ENCODE results near the gene SCGB1A1.
"Not testable (repeated sequence)": the region's sequence is repeated elsewhere in the genome, so short reads cannot be mapped to it uniquely, and the experiment has no call there.

SCGB1A1 gene

GRCh38 chr11:62449451-62449851 lies 30.6 kb downstream of the SCGB1A1 start:
- no peak for DNase-seq

DNA sequence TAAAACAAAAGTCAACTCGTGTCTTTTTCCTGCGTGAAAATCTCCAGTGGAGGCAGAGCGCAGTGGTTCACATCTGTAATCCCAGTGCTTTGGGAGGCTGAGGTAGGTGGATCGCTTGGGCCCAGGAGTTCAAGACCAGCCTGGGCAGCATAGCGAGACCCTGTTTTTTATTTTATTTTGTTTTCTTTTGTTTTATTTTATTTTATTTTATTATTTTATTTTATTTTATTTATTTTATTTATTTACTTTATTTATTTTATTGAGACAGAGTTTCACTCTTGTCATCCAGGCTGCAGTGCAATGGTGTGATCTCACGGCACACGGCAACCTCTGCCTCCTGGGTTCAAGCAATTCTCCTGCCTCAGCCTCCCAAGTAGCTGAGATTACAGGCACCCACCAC lies 31.1 kb downstream of the SCGB1A1 start:
- not testable (repeated sequence) for DNase-seq

GRCh38 chr11:62450543-62451240 lies 31.9 kb downstream of the SCGB1A1 start:
- DNase-seq: no peak

GRCh38 chr11:62451241-62451621 lies 32.4 kb downstream of the SCGB1A1 start:
- DNase-seq: no peak

DNA sequence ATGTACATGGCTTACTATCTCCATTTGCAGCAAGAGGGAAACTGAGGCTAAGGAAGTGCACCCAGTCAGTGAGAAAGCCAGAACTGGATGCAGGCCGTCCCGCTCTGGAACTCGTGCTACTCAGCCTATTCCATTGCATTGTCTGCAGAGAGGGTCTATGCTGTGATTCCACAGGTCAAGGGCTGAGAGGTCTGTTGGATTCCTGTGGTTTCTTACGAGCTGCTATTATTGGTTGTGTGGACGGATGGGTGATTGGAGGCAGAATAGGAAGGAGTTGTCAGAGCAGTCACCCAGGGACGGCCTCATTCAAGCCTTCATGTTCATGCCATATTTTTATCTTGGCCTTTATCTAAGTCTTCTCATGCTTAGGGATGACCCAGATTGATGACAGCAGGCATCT lies 33.4 kb downstream of the SCGB1A1 start:
- no peak for DNase-seq

DNA sequence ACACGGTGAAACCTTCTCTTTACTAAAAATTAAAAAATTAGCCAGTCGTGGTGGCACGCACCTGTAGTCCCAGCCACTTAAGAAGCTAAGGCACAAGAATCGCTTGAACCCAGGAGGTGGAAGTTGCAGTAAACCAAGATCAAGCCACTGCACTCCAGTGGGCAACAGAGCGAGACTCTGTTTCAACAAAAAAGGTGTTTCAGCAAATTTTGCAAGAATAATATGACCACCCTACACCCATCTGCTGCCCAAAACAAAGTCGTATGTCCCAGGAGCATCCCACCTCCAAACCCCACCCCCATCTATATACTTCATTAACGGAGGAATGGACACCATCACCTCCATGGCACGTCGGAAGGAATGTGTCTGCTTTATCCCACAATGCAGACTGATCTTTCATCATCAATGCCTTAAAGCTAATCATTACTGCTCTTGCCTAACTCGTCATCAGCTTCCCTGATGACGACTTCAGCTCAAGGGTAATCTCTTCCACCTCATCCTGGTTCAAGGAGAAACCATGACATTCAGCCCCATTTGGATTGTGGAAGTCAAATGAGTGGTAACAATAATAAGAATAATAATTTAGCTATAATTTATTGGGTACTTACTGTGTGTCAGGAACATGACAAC lies 34.1 kb downstream of the SCGB1A1 start:
- no peak for DNase-seq

DNA sequence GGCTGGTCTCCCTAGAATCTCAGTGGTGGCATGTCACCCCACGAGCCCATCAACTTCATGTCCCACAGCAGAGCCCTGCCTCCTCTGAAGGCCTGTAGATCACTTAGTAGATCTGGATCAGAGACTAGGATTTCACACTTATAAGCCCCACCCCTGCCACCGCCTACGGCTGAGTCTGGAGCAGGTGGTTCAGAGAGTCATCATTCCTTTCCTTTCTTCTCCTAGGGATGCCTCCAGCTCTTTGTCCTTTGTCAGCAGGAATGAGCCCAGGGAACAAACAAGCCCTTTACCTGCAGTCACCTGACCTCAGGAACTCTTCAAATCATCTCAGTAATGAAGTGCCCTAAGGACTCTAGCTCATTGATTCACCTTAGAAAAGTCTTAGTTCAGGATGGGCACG lies 37.8 kb downstream of the SCGB1A1 start:
- DNase-seq: no peak

GRCh38 chr11:62457478-62457877 lies 38.6 kb downstream of the SCGB1A1 start:
- no peak for DNase-seq

DNA sequence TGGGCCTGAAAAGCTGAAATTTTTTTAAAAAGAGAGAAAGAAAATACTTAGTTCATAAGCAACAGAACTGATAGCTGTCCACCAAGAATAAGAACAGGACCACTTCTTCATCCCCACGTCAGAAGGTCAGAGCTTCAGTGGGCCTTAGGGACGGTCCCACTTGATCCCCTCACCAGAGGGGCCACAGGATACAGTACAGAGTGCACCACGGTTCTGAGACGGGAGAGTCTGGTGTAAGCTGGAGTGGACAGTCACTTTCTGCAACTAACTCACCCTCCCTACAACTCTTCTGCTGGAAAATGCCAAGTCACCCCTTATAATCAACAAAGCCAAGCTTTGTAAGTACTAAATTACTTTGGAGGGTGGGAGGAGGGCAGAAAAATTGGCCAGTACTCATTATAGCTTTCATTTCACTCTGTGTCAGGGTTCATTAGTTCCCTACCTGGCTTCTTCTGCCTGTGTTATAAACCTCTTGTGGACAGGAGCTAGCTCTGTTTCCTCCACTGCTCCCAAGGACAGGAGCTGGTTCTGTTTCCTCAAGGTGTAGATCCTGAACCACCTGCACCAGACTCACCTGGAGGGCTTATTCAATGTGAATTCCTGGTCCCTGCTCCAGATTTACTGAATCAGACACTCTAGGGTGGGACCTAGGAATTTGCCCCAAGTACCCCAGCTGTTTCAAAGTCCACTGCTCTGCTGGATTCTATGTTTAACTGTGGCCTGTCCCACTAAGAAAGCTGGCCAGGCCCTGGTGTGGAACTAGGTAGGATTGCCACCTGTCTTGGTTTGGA lies 39.6 kb downstream of the SCGB1A1 start:
- DNase-seq: no peak

DNA sequence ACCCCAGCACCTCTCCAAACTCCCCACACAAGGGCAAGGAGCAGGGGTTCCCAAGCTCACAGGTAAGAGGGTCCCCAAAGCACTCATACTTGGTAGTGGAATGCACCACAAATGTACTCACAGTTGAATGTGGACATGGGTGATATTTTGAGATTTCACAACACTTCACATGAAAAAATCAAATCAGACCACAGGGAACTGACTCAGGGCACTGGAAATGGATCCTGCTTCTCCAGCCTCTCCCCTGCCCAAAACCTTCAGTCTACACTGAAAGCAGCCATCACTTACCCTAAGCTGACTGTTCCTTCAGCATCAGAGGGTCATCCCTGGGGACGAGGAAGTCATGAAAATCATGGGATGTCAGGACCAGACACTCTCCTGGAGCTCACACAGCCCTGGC lies 40.2 kb downstream of the SCGB1A1 start:
- no peak for DNase-seq

DNA sequence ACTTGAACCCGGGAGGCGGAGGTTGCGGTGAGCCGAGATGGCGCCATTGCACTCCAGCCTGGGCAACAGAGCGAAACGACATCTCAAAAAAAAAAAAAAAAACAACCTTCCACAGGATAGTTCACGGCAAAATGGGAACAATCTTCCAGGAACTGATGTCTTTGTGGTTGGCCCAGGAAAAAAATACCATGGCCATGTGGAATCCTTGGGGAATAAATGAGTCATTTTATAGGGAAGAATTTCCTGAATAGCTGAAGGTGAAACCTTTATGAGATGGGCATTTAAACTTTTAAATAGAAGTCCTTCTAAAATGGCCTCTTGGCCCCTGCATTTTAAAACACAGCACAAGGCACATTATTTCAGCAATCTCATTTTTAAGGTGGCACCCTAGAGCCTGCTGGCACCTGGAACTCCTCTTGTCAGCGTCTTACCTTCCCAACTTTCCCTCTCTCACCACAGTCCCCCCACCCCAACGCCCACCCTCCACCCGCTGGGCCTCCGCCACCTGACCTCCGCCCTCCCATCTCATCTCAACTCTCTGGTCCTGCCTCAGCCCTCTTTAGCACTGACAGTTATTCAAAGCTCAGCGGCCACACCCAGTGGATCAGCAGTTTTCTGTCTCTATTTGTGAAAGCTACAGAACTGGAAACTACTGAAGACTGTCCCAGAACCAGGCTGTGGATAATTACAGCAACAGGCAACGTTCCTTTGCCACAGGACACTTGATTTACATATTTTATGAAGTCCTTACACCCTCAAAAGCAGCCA lies 43.1 kb downstream of the SCGB1A1 start:
- no peak for DNase-seq

- DNase-seq: no peak
Observed at GRCh38 chr11:62462508-62462892, 43.7 kb downstream of the SCGB1A1 start.

DNA sequence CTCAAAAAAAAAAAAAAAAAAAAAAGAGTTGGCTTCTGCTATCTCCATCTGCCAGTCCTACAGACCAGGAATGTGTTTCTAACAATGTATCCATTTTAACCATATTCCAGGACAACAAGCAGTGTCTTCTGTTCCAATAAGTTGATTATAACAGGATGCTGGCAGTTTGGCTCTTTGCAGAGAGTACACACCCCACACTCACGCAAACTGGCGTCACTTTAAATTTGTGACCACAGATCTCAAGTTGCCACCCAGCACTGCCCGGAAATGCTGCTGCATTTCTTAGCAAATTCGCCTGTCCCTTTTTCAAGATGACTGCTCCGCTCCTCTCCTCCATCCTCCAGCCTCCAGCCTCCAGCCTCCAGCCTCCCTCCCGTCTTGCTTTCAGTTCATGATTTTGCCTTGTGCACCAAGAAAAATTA lies 44.3 kb downstream of the SCGB1A1 start:
- DNase-seq: no peak

- DNase-seq: no peak
Observed at GRCh38 chr11:62464655-62465054, 45.8 kb downstream of the SCGB1A1 start.

DNA sequence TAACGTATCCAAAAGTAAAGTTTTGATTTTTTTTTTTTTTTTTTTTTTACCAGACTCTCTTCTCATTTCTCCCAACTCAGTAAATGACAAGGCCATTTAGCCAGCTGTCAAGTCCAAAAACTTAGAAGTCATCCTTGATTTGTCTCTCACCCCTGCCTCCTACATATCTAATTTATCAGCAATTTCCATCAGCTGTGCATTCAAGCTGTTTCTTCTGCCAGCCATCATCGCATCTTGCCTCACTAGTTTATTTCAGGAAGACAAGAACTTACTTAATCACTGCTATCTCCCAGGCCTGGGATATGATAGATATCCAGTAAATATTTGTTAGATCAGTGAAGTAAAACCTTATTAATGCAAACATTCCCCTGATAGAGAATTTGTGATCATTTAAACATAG lies 47.6 kb downstream of the SCGB1A1 start:
- no peak for DNase-seq

GRCh38 chr11:62468577-62468976 lies 49.7 kb downstream of the SCGB1A1 start:
- no peak for DNase-seq

GRCh38 chr11:62471603-62472002 lies 52.8 kb downstream of the SCGB1A1 start:
- DNase-seq: no peak

- no peak for DNase-seq
Observed at GRCh38 chr11:62472063-62472884, 53.4 kb downstream of the SCGB1A1 start.

All from hypothalamus (tissue), 51 donors.